ENCODE data around the gene FYN.

GRCh38 chr6:111803804-111804203 lies 69.4 kb downstream of the FYN start:
- TF ChIP-seq ZNF274 (IDR thresholded peaks at IDR 0.05; ENCODE audit: low read depth, low read length) = no peak
- TF ChIP-seq SUZ12 (IDR thresholded peaks at IDR 0.05; ENCODE audit: extremely low read depth, insufficient read depth, insufficient read length) = no peak
- no peak for TF ChIP-seq YY1 (IDR thresholded peaks at IDR 0.05; ENCODE audit: insufficient read depth, insufficient read length)

Data from NT2/D1 (cell line).